ENCODE data around the gene ATF7.
"Not testable (repeated sequence)": the region's sequence is repeated elsewhere in the genome, so short reads cannot be mapped to it uniquely, and the experiment has no call there.

ATF7 gene

GRCh38 chr12:53550595-53550994 is 75.6 kb downstream of the ATF7 start:
- no peak for TF ChIP-seq CTCF (IDR thresholded peaks at IDR 0.05; ENCODE audit: control insufficient read depth, extremely low read depth, insufficient read depth)
- no peak overlapping the region for H3K4me3 ChIP-seq (ENCODE audit: low read depth, low read length)
- DNase-seq (ENCODE audit: low read depth): no peak

GRCh38 chr12:53550131-53550530 is 76.1 kb downstream of the ATF7 start:
- DNase-seq (ENCODE audit: low read depth); H3K4me3 ChIP-seq (ENCODE audit: low read depth, low read length): not testable (repeated sequence)

GRCh38 chr12:53548354-53548753 is 77.8 kb downstream of the ATF7 start:
- DNase-seq (ENCODE audit: low read depth): not testable (repeated sequence)

GRCh38 chr12:53543539-53543938 is 82.6 kb downstream of the ATF7 start:
- TF ChIP-seq CTCF (IDR thresholded peaks at IDR 0.05; ENCODE audit: control insufficient read depth, extremely low read depth, insufficient read depth): peak; percentile 95
- DNase-seq (ENCODE audit: low read depth): peak; percentile 62
- no peak overlapping the region for H3K4me3 ChIP-seq (ENCODE audit: low read depth, low read length)

More at GRCh38 chr12:53548354-53548753, 77.8 kb downstream of the ATF7 start:
- not testable (repeated sequence) for H3K4me3 ChIP-seq (ENCODE audit: low read depth, low read length)

GRCh38 chr12:53539526-53539925 is 86.7 kb downstream of the ATF7 start:
- no peak for DNase-seq (ENCODE audit: low read depth)
- H3K4me3 ChIP-seq (ENCODE audit: low read depth, low read length): no peak overlapping the region
- TF ChIP-seq CTCF (IDR thresholded peaks at IDR 0.05; ENCODE audit: control insufficient read depth, extremely low read depth, insufficient read depth): no peak

- no peak for TF ChIP-seq CTCF (IDR thresholded peaks at IDR 0.05; ENCODE audit: control insufficient read depth, extremely low read depth, insufficient read depth)
- DNase-seq (ENCODE audit: low read depth): peak; percentile 89
These were observed 87.9 kb downstream of the ATF7 start for GRCh38 chr12:53538209-53538689.

GRCh38 chr12:53536962-53537361 is 89.2 kb downstream of the ATF7 start:
- no peak for TF ChIP-seq CTCF (IDR thresholded peaks at IDR 0.05; ENCODE audit: control insufficient read depth, extremely low read depth, insufficient read depth)
- DNase-seq (ENCODE audit: low read depth): no peak
- no peak overlapping the region for H3K4me3 ChIP-seq (ENCODE audit: low read depth, low read length)

More at GRCh38 chr12:53538209-53538689, 87.9 kb downstream of the ATF7 start:
- H3K4me3 ChIP-seq (ENCODE audit: low read depth, low read length): no peak overlapping the region

- H3K4me3 ChIP-seq (ENCODE audit: low read depth, low read length): no peak overlapping the region
- no peak for TF ChIP-seq CTCF (IDR thresholded peaks at IDR 0.05; ENCODE audit: control insufficient read depth, extremely low read depth, insufficient read depth)
- no peak for DNase-seq (ENCODE audit: low read depth)
These were observed 92.7 kb downstream of the ATF7 start for GRCh38 chr12:53533471-53533870.

Data from LNCaP clone FGC (cell line).